ENCODE data around the gene SUGCT. TPM values are rescaled to one million over a fixed set of nuclear protein-coding genes. Genes with fewer than 3 reads are reported as not detected.
"Not testable (repeated sequence)": the region's sequence is repeated elsewhere in the genome, so short reads cannot be mapped to it uniquely, and the experiment has no call there.

SUGCT gene
- total and polyA plus RNA-seq, 3 donors from 2014 or later = 7.1 to 9.8 (median 8.1) TPM

- H3K9me3 ChIP-seq = no peaks in the 10 kb centered on the region
- H3K4me1 ChIP-seq = no peaks in the 10 kb centered on the region
- DNase-seq = no peak
- no peak overlapping the region for H3K27ac ChIP-seq
- no peak overlapping the region for H3K4me3 ChIP-seq
- no peaks in the 10 kb centered on the region for H3K36me3 ChIP-seq (ENCODE audit: low read depth, missing control alignments)
- no peaks in the 10 kb centered on the region for H3K27me3 ChIP-seq
- intact Hi-C loops (cut with DNase I; ENCODE audit: low total_unique reads) = no loop called here
- WGBS, 2 donors = 86 to 88% methylated on average over 2 of the region's 2 CpGs
- no peak for TF ChIP-seq CTCF (IDR thresholded peaks at IDR 0.05)
- no peak for TF ChIP-seq POLR2A (IDR thresholded peaks at IDR 0.05)
These were observed 477.5 kb downstream of the SUGCT start for GRCh38 chr7:40612298-40612697.

GRCh38 chr7:40619647-40620046 is 484.8 kb downstream of the SUGCT start:
- Histone ChIP-seq H3K4me3 (no peak overlapping the region), H3K27me3 (no peaks in the 10 kb centered on the region), H3K4me1 (no peaks in the 10 kb centered on the region), H3K36me3 (ENCODE audit: low read depth, missing control alignments) (no peaks in the 10 kb centered on the region), H3K9me3 (no peaks in the 10 kb centered on the region), H3K27ac (no peak overlapping the region)
- intact Hi-C loops (cut with DNase I; ENCODE audit: low total_unique reads) = no loop called here
- TF ChIP-seq CTCF (IDR thresholded peaks at IDR 0.05) (no peak), POLR2A (IDR thresholded peaks at IDR 0.05) (no peak)
- 76% methylated on average over 1 of the region's 1 CpG for WGBS, 2 donors
- no peak for DNase-seq

- DNase-seq = no peak
- H3K36me3 ChIP-seq (ENCODE audit: low read depth, missing control alignments) = no peaks in the 10 kb centered on the region
- H3K9me3 ChIP-seq = no peaks in the 10 kb centered on the region
- no peak for TF ChIP-seq POLR2A (IDR thresholded peaks at IDR 0.05)
- no peak for TF ChIP-seq CTCF (IDR thresholded peaks at IDR 0.05)
- no peak overlapping the region for H3K4me3 ChIP-seq
- no peaks in the 10 kb centered on the region for H3K4me1 ChIP-seq
- WGBS, 2 donors = 69 to 82% methylated on average over 4 of the region's 4 CpGs
- H3K27me3 ChIP-seq = no peaks in the 10 kb centered on the region
- no peak overlapping the region for H3K27ac ChIP-seq
- intact Hi-C loops (cut with DNase I; ENCODE audit: low total_unique reads) = no loop called here
These were observed 486.8 kb downstream of the SUGCT start for GRCh38 chr7:40621592-40621998.

- no peak for DNase-seq
- 66 to 70% methylated on average over 3 of the region's 3 CpGs for WGBS, 2 donors
- H3K4me3 ChIP-seq = no peak overlapping the region
- no peak overlapping the region for H3K27ac ChIP-seq
- H3K9me3 ChIP-seq = no peaks in the 10 kb centered on the region
- TF ChIP-seq CTCF (IDR thresholded peaks at IDR 0.05) (no peak), POLR2A (IDR thresholded peaks at IDR 0.05) (no peak)
- no peaks in the 10 kb centered on the region for H3K36me3 ChIP-seq (ENCODE audit: low read depth, missing control alignments)
- intact Hi-C loops (cut with DNase I; ENCODE audit: low total_unique reads) = no loop called here
- peaks cover 3% of the 10 kb centered on the region for H3K4me1 ChIP-seq
- no peaks in the 10 kb centered on the region for H3K27me3 ChIP-seq
These were observed 488.2 kb downstream of the SUGCT start for GRCh38 chr7:40622941-40623501.

- Histone ChIP-seq H3K4me1 (peaks cover 3% of the 10 kb centered on the region), H3K27ac (no peak overlapping the region), H3K4me3 (no peak overlapping the region), H3K9me3 (no peaks in the 10 kb centered on the region), H3K36me3 (ENCODE audit: low read depth, missing control alignments) (no peaks in the 10 kb centered on the region), H3K27me3 (no peaks in the 10 kb centered on the region)
- intact Hi-C loops (cut with DNase I; ENCODE audit: low total_unique reads) = no loop called here
- DNase-seq = no peak
- WGBS, 2 donors = 57 to 59% methylated on average over 2 of the region's 2 CpGs
- TF ChIP-seq CTCF (IDR thresholded peaks at IDR 0.05) (no peak), POLR2A (IDR thresholded peaks at IDR 0.05) (no peak)
These were observed 489.1 kb downstream of the SUGCT start for GRCh38 chr7:40623863-40624262.

- H3K36me3 ChIP-seq (ENCODE audit: low read depth, missing control alignments); H3K27ac ChIP-seq; H3K4me3 ChIP-seq; H3K4me1 ChIP-seq; H3K9me3 ChIP-seq; DNase-seq; H3K27me3 ChIP-seq; intact Hi-C loops (cut with DNase I; ENCODE audit: low total_unique reads): not testable (repeated sequence)
- 81 to 89% methylated on average over 1 of the region's 1 CpG for WGBS, 2 donors
These were observed 492.6 kb downstream of the SUGCT start for GRCh38 chr7:40627361-40627760.
